HepG2 (cell line): ENCODE measurements around the gene RHAG. TPM values are rescaled to one million over a fixed set of nuclear protein-coding genes. Genes with fewer than 3 reads are reported as not detected.
A peak's percentile ranks its signal among the peaks of the same experiment; 100 is the strongest.

Experiments
- CREB1 ChIP-seq, 2 experiments: fragments of 450-650 bp in 1 of 2; IDR thresholded peaks; 2 replicates each; pipeline ENCODE4 v1.6.1; 2016 to 2017; ENCODE audit warnings: control low read depth in 1 of 2, mild to moderate bottlenecking in 1 of 2, missing compliant biosample characterization in 1 of 2, missing genetic modification characterization in 1 of 2
- CTCF ChIP-seq: sonication (generic); formaldehyde crosslinking; IDR thresholded peaks from 2 replicates; pipeline ENCODE4 v1.5.0; 2020; ENCODE audit warnings: mild to moderate bottlenecking, missing genetic modification reagents, moderate library complexity
- FOXP4 ChIP-seq: sonication (generic); formaldehyde crosslinking; IDR thresholded peaks from 2 replicates; pipeline ENCODE4 v1.4.0; 2020; ENCODE audit warnings: missing genetic modification reagents
- GATA4 ChIP-seq: sonication (generic); IDR thresholded peaks from 2 replicates; pipeline ENCODE4 v1.6.1; 2016; ENCODE audit warnings: antibody characterized with exemption, low read depth, borderline replicate concordance
- HOXD1 ChIP-seq: sonication (generic); formaldehyde crosslinking; IDR thresholded peaks from 2 replicates; pipeline ENCODE4 v1.5.0; 2020; ENCODE audit warnings: missing genetic modification reagents
- JUND ChIP-seq: sonication (generic); formaldehyde crosslinking; IDR thresholded peaks from 2 replicates; pipeline ENCODE4 v1.8.0; 2022; ENCODE audit warnings: mild to moderate bottlenecking, missing genetic modification reagents
- NPAS2 ChIP-seq: sonication (generic); formaldehyde crosslinking; IDR thresholded peaks from 2 replicates; pipeline ENCODE4 v1.8.0; 2022; ENCODE audit warnings: mild to moderate bottlenecking, missing genetic modification reagents, borderline replicate concordance
- REXO4 ChIP-seq: sonication (generic); formaldehyde crosslinking; IDR thresholded peaks from 2 replicates; pipeline ENCODE4 v1.8.0; 2022; ENCODE audit warnings: missing genetic modification reagents, mild to moderate bottlenecking, borderline replicate concordance
- SALL1 ChIP-seq: sonication (generic); formaldehyde crosslinking; IDR thresholded peaks from 2 replicates; pipeline ENCODE4 v1.8.0; 2022; ENCODE audit warnings: mild to moderate bottlenecking, missing genetic modification reagents
- SATB2 ChIP-seq: sonication (generic); formaldehyde crosslinking; IDR thresholded peaks from 2 replicates; pipeline ENCODE4 v1.5.0; 2020; ENCODE audit warnings: missing genetic modification reagents
- SPEN ChIP-seq: sonication (generic); formaldehyde crosslinking; IDR thresholded peaks from 2 replicates; pipeline ENCODE4 v1.5.1; 2020; ENCODE audit warnings: low read depth, mild to moderate bottlenecking, missing genetic modification reagents
- TBX3 ChIP-seq: fragments of 450-650 bp; IDR thresholded peaks from 2 replicates; pipeline ENCODE4 v1.6.1; 2017; ENCODE audit warnings: antibody characterized with exemption, mild to moderate bottlenecking, inconsistent platforms, borderline replicate concordance
- TCF7 ChIP-seq: sonication (generic); IDR thresholded peaks from 2 replicates; pipeline ENCODE4 v1.6.1; 2016; ENCODE audit warnings: antibody characterized with exemption, low read depth
- TFDP2 ChIP-seq: sonication (generic); formaldehyde crosslinking; IDR thresholded peaks from 2 replicates; pipeline ENCODE4 v1.4.0; 2020; ENCODE audit warnings: missing genetic modification reagents
- ZFP90 ChIP-seq: sonication (generic); formaldehyde crosslinking; IDR thresholded peaks from 2 replicates; pipeline ENCODE4 v1.8.0; 2022; ENCODE audit warnings: missing genetic modification reagents, mild to moderate bottlenecking, inconsistent platforms, borderline replicate concordance
- ZFP91 ChIP-seq: sonication (generic); formaldehyde crosslinking; IDR thresholded peaks from 2 replicates; pipeline ENCODE4 v1.9.0; 2022; ENCODE audit warnings: missing genetic modification reagents, mild to moderate bottlenecking, borderline replicate concordance
- ZIK1 ChIP-seq: sonication (generic); formaldehyde crosslinking; IDR thresholded peaks from 2 replicates; pipeline ENCODE4 v1.5.0; 2020; ENCODE audit warnings: mild to moderate bottlenecking, low read depth, missing genetic modification reagents, borderline replicate concordance
- ZKSCAN8 ChIP-seq: IDR thresholded peaks from 2 replicates; pipeline ENCODE4 v1.6.1; 2016; ENCODE audit warnings: borderline replicate concordance, missing genetic modification reagents, missing compliant biosample characterization
- ZNF362 ChIP-seq: sonication (generic); formaldehyde crosslinking; IDR thresholded peaks from 2 replicates; pipeline ENCODE4 v1.4.0; 2020; ENCODE audit warnings: missing genetic modification reagents, mild to moderate bottlenecking, borderline replicate concordance
- ZNF367 ChIP-seq: sonication (generic); formaldehyde crosslinking; IDR thresholded peaks from 2 replicates; pipeline ENCODE4 v1.4.0; 2020; ENCODE audit warnings: missing genetic modification reagents, borderline replicate concordance
- ZNF780A ChIP-seq: sonication (generic); formaldehyde crosslinking; IDR thresholded peaks from 2 replicates; pipeline ENCODE4 v1.8.0; 2022; ENCODE audit warnings: mild to moderate bottlenecking, missing genetic modification reagents, moderate library complexity
- ZNF850 ChIP-seq: sonication (generic); formaldehyde crosslinking; conservative IDR thresholded peaks from 2 replicates; pipeline ENCODE4 v1.9.0; 2021; ENCODE audit warnings: mild to moderate bottlenecking, missing genetic modification reagents
- polyA plus RNA-seq, 8 experiments: library from polyadenylated mRNA; depleted of rRNA in 3 of 8; stranded (reverse) in 7 of 8; unstranded in 1 of 8; fragments of >200 nt; fragmentation: Illumina TruSeq in 4 of 8; extraction: Trizol in 4 of 8; gene quantifications; 2 replicates each; pipeline versions ENCODE4 v1.2.1 to v1.2.3, GENCODE V29; 2011 to 2016; ENCODE audit warnings: low read depth in 4 of 8, missing spikeins in 1 of 8, mixed read lengths in 1 of 8; ENCODE audit not compliant: insufficient read depth in 1 of 8
- total RNA-seq, 5 experiments: library from RNA; depleted of rRNA; stranded (reverse); fragments of >200 nt; fragmentation: Illumina TruSeq; extraction: Trizol; gene quantifications; 2 replicates each; pipeline ENCODE4 v1.2.3, GENCODE V29; 2016; ENCODE audit warnings: low read depth in 1 of 5

The RHAG gene
- total and polyA plus RNA-seq, 2 of the 13 experiments (the other 11 are each of a cell fraction or from before 2014, with no cell fraction given), result not detected

- TF ChIP-seq FOXP4 (peak; percentile 39; the same call in 1 of the 2 replicates), REXO4 (CRISPR knock-in tag) (no peak), ZFP90 (CRISPR knock-in tag) (no peak), SATB2 (CRISPR knock-in tag) (no peak), SPEN (CRISPR knock-in tag) (no peak), SALL1 (CRISPR knock-in tag) (0 out of 2 replicates have a peak, but pooled peaks have one; percentile 28), TFDP2 (CRISPR knock-in tag) (no peak), CTCF (CRISPR knock-in tag) (peak; percentile 94), ZKSCAN8 (0 out of 2 replicates have a peak, but pooled peaks have one; percentile 43), ZNF850 (CRISPR knock-in tag) (no peak), NPAS2 (no peak), HOXD1 (CRISPR knock-in tag) (no peak), JUND (CRISPR knock-in tag) (no peak), GATA4 (no peak), ZNF780A (CRISPR knock-in tag) (no peak), ZFP91 (CRISPR knock-in tag) (no peak), ZNF367 (CRISPR knock-in tag) (no peak), ZNF362 (no peak), CREB1 (IDR thresholded peaks at IDR 0.05) (no peak), CREB1 (CRISPR knock-in tag; IDR thresholded peaks at IDR 0.05) (0 out of 2 replicates have a peak, but pooled peaks have one; percentile 43), TBX3 (no peak), ZIK1 (CRISPR knock-in tag) (no peak), TCF7 (no peak)
These were observed 29.8 kb downstream of the RHAG start (continued) for GRCh38 chr6:49606721-49607390.
